ENCODE results near the gene COG5. TPM values are rescaled to one million over a fixed set of nuclear protein-coding genes. Genes with fewer than 3 reads are reported as not detected.

The COG5 gene
- total and polyA plus RNA-seq, 9 of the 15 experiments (the other 6 are each of a cell fraction or from before 2014, with no cell fraction given) = 15.3 to 75.1 (median 56.4) TPM

DNA sequence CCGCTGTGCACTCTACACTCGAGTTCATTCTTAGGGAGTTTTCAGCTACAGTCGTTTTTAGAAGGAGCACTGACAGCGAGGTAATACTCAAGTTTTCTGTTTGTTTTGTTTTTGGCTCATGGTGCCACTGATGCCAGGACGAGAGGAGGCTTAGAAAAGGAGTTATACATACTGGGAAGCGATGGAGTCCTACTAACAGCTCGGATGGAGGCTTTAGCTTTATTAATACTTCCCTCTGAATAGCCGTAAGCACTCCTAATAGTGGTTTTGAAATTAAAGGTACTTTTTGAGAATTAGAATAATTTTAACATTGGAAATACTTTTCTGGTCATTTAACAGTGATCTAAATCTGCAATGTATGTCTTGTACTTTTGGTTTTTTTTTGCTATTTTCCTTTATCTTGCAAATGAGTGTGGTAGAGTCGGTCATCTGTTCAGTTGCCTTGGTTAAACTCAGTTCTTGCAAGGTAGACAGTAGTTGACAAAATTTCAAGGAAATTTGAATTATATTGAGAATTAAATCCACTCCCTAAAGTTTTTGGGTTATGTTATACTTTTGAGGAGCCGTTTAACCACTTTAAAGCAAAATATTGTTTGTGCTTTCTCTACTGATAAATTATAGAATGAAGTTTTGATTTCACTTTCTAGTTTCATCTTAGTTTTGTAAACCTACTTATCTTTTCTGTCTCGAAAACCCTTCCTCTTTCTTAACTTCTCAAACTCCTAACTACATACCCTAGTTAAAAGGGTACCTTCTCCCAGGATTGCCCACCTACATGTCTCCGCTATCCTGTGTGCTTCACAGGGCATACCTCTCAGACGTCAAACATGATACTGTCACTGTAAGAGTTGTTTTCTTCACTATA lies 393.4 kb downstream of the COG5 start (continued):
- TF ChIP-seq, protein P1, sequence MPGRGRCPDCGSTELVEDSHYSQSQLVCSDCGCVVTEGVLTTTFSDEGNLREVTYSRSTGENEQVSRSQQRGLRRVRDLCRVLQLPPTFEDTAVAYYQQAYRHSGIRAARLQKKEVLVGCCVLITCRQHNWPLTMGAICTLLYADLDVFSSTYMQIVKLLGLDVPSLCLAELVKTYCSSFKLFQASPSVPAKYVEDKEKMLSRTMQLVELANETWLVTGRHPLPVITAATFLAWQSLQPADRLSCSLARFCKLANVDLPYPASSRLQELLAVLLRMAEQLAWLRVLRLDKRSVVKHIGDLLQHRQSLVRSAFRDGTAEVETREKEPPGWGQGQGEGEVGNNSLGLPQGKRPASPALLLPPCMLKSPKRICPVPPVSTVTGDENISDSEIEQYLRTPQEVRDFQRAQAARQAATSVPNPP (IDR thresholded peaks at IDR 0.05; ENCODE audit: borderline replicate concordance, insufficient read depth, insufficient read length) = no peak
- TF ChIP-seq ARID1B (IDR thresholded peaks at IDR 0.05) (0 out of 2 replicates have a peak, but pooled peaks have one; percentile 3), FOSL1 (tag; conservative IDR thresholded peaks at IDR 0.05) (no peak), ATF1 (CRISPR knock-in tag; IDR thresholded peaks at IDR 0.05) (no peak), ATF1 (tag; IDR thresholded peaks at IDR 0.05) (peak; percentile 30; the same call in 1 of the 2 replicates), PHB2 (IDR thresholded peaks at IDR 0.05; ENCODE audit: low read depth) (no peak), DMBX1 (CRISPR knock-in tag; IDR thresholded peaks at IDR 0.05; ENCODE audit: borderline replicate concordance) (no peak), ESRRB (CRISPR knock-in tag; IDR thresholded peaks at IDR 0.05; ENCODE audit: borderline replicate concordance) (no peak), SMARCA4 (IDR thresholded peaks at IDR 0.05) (peak; percentile 19), TARDBP (IDR thresholded peaks at IDR 0.05) (0 out of 2 replicates have a peak, but pooled peaks have one; percentile 6), ZNF561 (CRISPR knock-in tag; conservative IDR thresholded peaks at IDR 0.05) (no peak)
- TF ChIP-seq, protein P2, sequence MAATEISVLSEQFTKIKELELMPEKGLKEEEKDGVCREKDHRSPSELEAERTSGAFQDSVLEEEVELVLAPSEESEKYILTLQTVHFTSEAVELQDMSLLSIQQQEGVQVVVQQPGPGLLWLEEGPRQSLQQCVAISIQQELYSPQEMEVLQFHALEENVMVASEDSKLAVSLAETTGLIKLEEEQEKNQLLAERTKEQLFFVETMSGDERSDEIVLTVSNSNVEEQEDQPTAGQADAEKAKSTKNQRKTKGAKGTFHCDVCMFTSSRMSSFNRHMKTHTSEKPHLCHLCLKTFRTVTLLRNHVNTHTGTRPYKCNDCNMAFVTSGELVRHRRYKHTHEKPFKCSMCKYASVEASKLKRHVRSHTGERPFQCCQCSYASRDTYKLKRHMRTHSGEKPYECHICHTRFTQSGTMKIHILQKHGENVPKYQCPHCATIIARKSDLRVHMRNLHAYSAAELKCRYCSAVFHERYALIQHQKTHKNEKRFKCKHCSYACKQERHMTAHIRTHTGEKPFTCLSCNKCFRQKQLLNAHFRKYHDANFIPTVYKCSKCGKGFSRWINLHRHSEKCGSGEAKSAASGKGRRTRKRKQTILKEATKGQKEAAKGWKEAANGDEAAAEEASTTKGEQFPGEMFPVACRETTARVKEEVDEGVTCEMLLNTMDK (IDR thresholded peaks at IDR 0.05; ENCODE audit: borderline replicate concordance, insufficient read depth, low read depth, low read length, poor library complexity, severe bottlenecking) = no peak
- TF ChIP-seq, protein P3, sequence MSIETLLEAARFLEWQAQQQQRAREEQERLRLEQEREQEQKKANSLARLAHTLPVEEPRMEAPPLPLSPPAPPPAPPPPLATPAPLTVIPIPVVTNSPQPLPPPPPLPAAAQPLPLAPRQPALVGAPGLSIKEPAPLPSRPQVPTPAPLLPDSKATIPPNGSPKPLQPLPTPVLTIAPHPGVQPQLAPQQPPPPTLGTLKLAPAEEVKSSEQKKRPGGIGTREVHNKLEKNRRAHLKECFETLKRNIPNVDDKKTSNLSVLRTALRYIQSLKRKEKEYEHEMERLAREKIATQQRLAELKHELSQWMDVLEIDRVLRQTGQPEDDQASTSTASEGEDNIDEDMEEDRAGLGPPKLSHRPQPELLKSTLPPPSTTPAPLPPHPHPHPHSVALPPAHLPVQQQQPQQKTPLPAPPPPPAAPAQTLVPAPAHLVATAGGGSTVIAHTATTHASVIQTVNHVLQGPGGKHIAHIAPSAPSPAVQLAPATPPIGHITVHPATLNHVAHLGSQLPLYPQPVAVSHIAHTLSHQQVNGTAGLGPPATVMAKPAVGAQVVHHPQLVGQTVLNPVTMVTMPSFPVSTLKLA (conservative IDR thresholded peaks at IDR 0.05) = peak; percentile 44 to 56; a peak in 1 of 4 replicates
- TF ChIP-seq, protein P4, sequence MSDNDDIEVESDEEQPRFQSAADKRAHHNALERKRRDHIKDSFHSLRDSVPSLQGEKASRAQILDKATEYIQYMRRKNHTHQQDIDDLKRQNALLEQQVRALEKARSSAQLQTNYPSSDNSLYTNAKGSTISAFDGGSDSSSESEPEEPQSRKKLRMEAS (CRISPR knock-in tag; IDR thresholded peaks at IDR 0.05) = no peak; the same call in 1 of the 2 replicates
- TF ChIP-seq, protein P5, sequence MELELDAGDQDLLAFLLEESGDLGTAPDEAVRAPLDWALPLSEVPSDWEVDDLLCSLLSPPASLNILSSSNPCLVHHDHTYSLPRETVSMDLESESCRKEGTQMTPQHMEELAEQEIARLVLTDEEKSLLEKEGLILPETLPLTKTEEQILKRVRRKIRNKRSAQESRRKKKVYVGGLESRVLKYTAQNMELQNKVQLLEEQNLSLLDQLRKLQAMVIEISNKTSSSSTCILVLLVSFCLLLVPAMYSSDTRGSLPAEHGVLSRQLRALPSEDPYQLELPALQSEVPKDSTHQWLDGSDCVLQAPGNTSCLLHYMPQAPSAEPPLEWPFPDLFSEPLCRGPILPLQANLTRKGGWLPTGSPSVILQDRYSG (tag; conservative IDR thresholded peaks at IDR 0.05; ENCODE audit: low read depth) = 0 out of 2 replicates have a peak, but pooled peaks have one; percentile 20
- TF ChIP-seq, protein P6, sequence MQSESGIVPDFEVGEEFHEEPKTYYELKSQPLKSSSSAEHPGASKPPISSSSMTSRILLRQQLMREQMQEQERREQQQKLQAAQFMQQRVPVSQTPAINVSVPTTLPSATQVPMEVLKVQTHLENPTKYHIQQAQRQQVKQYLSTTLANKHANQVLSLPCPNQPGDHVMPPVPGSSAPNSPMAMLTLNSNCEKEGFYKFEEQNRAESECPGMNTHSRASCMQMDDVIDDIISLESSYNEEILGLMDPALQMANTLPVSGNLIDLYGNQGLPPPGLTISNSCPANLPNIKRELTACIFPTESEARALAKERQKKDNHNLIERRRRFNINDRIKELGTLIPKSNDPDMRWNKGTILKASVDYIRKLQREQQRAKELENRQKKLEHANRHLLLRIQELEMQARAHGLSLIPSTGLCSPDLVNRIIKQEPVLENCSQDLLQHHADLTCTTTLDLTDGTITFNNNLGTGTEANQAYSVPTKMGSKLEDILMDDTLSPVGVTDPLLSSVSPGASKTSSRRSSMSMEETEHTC (IDR thresholded peaks at IDR 0.05) = no peak
- TF ChIP-seq, protein P7, sequence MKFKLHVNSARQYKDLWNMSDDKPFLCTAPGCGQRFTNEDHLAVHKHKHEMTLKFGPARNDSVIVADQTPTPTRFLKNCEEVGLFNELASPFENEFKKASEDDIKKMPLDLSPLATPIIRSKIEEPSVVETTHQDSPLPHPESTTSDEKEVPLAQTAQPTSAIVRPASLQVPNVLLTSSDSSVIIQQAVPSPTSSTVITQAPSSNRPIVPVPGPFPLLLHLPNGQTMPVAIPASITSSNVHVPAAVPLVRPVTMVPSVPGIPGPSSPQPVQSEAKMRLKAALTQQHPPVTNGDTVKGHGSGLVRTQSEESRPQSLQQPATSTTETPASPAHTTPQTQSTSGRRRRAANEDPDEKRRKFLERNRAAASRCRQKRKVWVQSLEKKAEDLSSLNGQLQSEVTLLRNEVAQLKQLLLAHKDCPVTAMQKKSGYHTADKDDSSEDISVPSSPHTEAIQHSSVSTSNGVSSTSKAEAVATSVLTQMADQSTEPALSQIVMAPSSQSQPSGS (CRISPR knock-in tag; IDR thresholded peaks at IDR 0.05) = no peak
